Superior temporal gyrus (tissue), 1 donor: Measurements from ENCODE around the gene GFI1.
A peak's percentile ranks its signal among the peaks of the same experiment; 100 is the strongest.
"Not testable (repeated sequence)": the region's sequence is repeated elsewhere in the genome, so short reads cannot be mapped to it uniquely, and the experiment has no call there.

Source experiments
- DNase-seq: peaks from one replicate; pipeline ENCODE4 v3.0.0-alpha.2; 2016; ENCODE audit errors: extremely low spot score

The GFI1 gene

DNA sequence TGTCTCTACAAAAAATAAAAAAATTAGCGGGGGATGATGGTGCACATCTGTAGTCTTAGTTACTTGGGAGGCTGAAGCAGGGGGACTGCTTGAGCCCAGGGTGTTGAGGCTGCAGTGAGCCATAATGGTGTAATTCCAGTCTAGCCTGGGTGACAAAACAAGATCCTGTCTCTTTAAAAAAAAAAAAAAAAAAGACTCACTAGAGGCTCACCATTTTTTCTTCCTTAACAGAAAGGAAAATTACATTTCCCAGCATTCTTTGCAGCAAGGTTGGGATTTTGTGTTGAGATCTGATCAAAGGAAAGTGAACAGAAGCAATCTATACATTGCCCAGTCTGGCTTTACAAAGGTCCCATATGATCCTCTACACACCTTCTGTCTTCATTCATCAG is 21.5 kb downstream of the GFI1 start:
- DNase-seq = no peak

GRCh38 chr1:92464588-92465255 is 22.0 kb downstream of the GFI1 start:
- no peak for DNase-seq

DNA sequence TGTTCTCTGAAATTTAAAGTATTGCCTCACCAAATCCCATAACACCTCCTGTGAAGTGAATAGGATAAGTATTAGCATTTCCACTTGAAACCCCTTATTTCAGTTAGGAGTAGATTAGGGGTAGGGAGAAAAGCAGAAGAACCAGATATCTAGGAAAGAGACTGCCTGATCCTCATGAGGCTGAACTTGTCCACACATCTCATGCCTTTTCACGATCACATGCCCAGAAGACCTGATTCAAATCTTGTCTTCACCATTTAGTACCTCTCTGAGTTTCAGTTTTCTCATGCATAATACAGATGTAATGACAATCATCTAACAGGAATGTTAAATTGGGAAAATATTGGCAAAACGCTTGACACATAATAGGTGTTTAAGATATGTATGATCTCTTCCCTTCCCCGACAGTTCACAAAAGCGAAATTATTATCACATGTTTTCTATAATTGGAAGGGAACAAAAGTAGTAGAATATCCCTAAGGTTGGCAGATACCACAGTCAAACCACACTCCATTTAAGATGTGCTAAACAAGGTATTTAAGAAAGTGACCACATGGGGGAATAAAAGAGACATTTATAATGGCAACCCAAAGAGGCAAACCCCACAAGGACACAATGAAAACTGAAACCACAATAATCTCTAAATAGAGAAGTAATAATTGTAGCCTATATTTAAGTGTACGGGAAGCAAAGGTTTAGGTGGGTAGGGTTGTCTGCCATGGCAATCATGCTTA is 25.2 kb downstream of the GFI1 start:
- DNase-seq = no peak

- no peak for DNase-seq
Measured at GRCh38 chr1:92459871-92460320, 26.8 kb downstream of the GFI1 start.

- DNase-seq = no peak
Measured at GRCh38 chr1:92458146-92458545, 28.6 kb downstream of the GFI1 start.

DNA sequence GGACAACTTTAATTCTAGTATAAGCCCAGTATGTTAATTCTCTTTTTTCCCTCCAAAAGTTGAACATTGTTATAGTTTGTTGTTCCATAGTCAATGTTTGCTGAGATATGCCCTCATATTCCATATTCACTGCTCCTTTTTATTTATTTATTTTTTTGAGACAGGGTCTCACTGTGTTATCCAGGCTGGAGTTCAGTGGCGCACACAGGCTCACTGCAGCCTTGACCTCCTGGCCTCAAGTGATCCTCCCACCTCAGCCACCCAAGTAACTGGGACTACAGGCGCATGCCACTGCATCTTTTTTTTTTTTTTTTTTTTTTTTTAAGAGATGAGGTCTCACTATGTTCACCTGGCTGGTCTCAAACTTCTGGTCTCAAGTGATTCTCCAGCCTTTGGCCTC is 38.7 kb downstream of the GFI1 start:
- no peak for DNase-seq

GRCh38 chr1:92447033-92447681 is 39.6 kb downstream of the GFI1 start:
- no peak for DNase-seq

- no peak for DNase-seq
Measured at GRCh38 chr1:92446546-92446945, 40.2 kb downstream of the GFI1 start.

- DNase-seq = no peak
Measured at GRCh38 chr1:92445865-92446264, 40.9 kb downstream of the GFI1 start.

GRCh38 chr1:92444351-92444750 is 42.4 kb downstream of the GFI1 start:
- no peak for DNase-seq

- DNase-seq = no peak
Measured at GRCh38 chr1:92443893-92444292, 42.8 kb downstream of the GFI1 start.

DNA sequence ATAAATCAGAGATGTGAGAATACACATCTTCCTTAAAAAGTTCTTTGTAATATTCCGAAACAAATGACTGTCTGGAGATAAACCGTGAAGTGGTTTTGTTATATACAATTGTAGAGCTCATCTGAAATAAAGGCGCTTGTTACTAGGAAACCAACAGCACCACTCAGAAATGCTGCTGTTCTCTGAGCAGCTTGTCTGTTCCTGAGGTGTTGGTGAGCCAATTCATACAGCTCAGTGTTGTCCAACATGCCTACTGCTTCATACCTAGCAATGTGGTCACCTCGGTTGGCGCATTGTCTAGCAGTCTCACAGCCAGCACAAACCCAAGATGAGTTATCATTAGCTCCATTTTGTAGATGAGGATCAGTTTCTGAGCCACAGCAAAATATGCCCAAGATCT is 44.4 kb downstream of the GFI1 start:
- DNase-seq = peak; percentile 20

DNA sequence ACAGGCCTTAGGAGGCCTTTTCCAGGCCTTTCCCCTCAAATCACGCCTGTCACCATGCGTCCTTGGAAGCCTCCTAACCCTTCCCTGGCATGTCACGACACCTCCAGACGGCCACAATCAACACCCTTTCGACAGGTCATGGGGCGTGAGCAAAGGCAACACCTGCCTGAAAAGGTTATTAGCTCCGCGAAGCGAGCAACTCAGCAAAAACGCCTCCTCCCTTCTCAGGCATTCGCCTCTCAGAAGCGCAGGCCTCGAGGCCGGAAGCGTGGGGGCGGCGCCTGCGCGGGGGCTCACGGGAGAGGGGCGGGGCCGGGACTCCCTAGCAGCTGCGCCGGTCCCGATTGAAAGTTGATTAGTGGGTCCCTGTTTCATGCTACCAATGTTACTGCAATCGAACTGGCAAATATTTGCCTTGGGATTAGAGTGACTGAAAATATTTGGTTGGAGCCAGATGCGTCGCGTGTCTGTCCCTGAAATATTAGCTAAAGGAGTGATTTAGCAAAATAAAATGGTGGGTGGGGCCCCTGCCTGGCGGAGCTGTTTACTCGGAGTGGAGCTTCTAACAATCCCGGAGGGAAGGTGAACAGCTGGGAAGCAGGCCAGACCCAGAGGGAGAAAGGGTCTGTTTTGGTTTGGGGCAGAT is 44.9 kb downstream of the GFI1 start:
- DNase-seq = no peak

DNA sequence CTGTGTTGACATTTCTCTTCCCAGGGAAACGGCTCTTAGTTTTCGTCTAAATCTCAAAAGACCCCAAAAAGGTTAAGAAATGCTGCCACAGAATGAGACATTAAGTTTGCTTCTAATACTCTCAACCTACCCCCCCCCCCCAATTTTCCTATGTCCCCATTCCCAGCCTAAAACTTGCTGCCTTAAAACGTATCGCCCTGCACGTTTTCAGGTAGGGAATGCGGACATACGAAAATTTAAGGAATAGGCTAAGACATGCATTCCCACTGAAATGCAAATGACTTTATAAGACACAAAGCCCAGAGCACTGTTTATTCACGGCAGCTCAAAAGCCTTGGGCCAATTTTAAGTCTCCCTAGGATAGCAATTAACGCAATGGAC is 45.4 kb downstream of the GFI1 start:
- DNase-seq = no peak

GRCh38 chr1:92439291-92439690 is 47.4 kb downstream of the GFI1 start:
- peak; percentile 2 for DNase-seq

DNA sequence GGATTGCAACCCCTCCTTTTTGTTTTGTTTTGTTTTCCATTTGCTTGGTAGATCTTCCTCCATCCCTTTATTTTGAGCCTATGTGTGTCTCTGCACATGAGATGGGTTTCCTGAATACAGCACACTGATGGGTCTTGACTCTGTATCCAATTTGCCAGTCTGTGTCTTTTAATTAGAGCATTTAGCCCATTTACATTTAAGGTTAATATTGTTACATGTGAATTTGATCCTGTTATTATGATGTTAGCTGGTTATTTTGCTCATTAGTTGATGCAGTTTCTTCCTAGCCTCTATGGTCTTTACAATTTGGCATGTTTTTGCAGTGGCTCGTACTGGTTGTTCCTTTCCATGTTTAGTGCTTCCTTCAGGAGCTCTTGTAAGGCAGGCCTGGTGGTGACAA is 52.2 kb downstream of the GFI1 start:
- not testable (repeated sequence) for DNase-seq

GRCh38 chr1:92430030-92430429 is 56.7 kb downstream of the GFI1 start:
- no peak for DNase-seq

GRCh38 chr1:92425617-92426016 is 61.1 kb downstream of the GFI1 start:
- DNase-seq = no peak
